Eye (tissue), 1 donor: Measurements from ENCODE around the gene LCLAT1.
"Not testable (repeated sequence)": the region's sequence is repeated elsewhere in the genome, so short reads cannot be mapped to it uniquely, and the experiment has no call there.

Experiments used
- DNase-seq: peaks from one replicate; pipeline ENCODE4 v3.0.0-alpha.2; 2015

Gene LCLAT1

GRCh38 chr2:30492185-30492584, 45.1 kb downstream of the LCLAT1 start:
- no peak for DNase-seq

GRCh38 chr2:30492619-30493018, 45.6 kb downstream of the LCLAT1 start:
- no peak for DNase-seq

GRCh38 chr2:30493440-30493839, 46.4 kb downstream of the LCLAT1 start:
- DNase-seq = no peak

- not testable (repeated sequence) for DNase-seq
These were observed 48.9 kb downstream of the LCLAT1 start for GRCh38 chr2:30495896-30496295.

- no peak for DNase-seq
These were observed 52.6 kb downstream of the LCLAT1 start for GRCh38 chr2:30499681-30500080.

GRCh38 chr2:30500699-30501098, 53.7 kb downstream of the LCLAT1 start:
- DNase-seq = no peak

GRCh38 chr2:30502310-30502709, 55.3 kb downstream of the LCLAT1 start:
- no peak for DNase-seq

- no peak for DNase-seq
These were observed 56.1 kb downstream of the LCLAT1 start for GRCh38 chr2:30503007-30503694.

GRCh38 chr2:30503695-30504052, 56.6 kb downstream of the LCLAT1 start:
- peak; percentile 42 for DNase-seq

GRCh38 chr2:30504731-30505130, 57.7 kb downstream of the LCLAT1 start:
- DNase-seq = no peak

GRCh38 chr2:30505500-30506180, 58.6 kb downstream of the LCLAT1 start:
- DNase-seq = no peak

- DNase-seq = not testable (repeated sequence)
These were observed 60.4 kb downstream of the LCLAT1 start for GRCh38 chr2:30507460-30507859.

GRCh38 chr2:30509716-30510115, 62.7 kb downstream of the LCLAT1 start:
- DNase-seq = no peak

GRCh38 chr2:30510409-30510808, 63.4 kb downstream of the LCLAT1 start:
- no peak for DNase-seq

GRCh38 chr2:30511122-30512083, 64.4 kb downstream of the LCLAT1 start:
- peak; percentile 24 for DNase-seq

- peak; percentile 46 for DNase-seq
These were observed 65.3 kb downstream of the LCLAT1 start for GRCh38 chr2:30512243-30512886.

GRCh38 chr2:30513649-30514048, 66.6 kb downstream of the LCLAT1 start:
- DNase-seq = not testable (repeated sequence)

- DNase-seq = peak; percentile 27
These were observed 67.2 kb downstream of the LCLAT1 start for GRCh38 chr2:30514134-30514847.

- DNase-seq = no peak
These were observed 67.9 kb downstream of the LCLAT1 start for GRCh38 chr2:30514848-30515435.

- DNase-seq = no peak
These were observed 69.1 kb downstream of the LCLAT1 start for GRCh38 chr2:30516166-30516565.

GRCh38 chr2:30519796-30520195, 72.8 kb downstream of the LCLAT1 start:
- no peak for DNase-seq

GRCh38 chr2:30522421-30522820, 75.4 kb downstream of the LCLAT1 start:
- DNase-seq = no peak
